GM21367 (cell line): Measurements from ENCODE around the gene SPRR2E.
"Not testable (repeated sequence)": the region's sequence is repeated elsewhere in the genome, so short reads cannot be mapped to it uniquely, and the experiment has no call there.

Experiments used
- ATAC-seq: cut with Tn5 transposase; IDR thresholded peaks from one replicate; pipeline ENCODE4 v1.9.1; 2021; ENCODE audit not compliant: unreplicated experiment

SPRR2E gene

DNA sequence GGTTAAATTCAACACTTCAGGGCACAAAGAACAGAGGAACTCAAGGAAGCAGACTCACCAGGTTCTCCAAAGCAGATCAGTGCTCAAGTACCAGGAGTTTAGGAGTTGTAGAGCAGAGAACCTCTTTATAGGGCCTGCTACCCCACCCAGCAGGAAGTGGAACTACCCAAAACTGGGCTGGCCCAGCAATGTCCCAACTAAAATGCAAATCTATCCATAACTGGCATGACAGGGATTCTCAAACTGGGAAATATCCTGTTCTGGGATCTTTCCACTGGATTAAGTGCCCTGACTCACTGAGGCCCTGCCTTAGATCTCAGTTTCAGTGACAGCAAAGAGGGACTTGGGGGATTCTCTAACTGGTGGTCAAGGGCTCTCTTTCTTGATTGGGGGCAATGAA, at the start of gene SPRR2E:
Gene SPRR2E, minus strand, starts transcription at position 101 of the 400 bp plus-strand sequence. CDS start 775 bp downstream, outside the sequence.
- no peak for ATAC-seq

GRCh38 chr1:153141377-153141776, 47.1 kb upstream of the SPRR2E start:
- no peak for ATAC-seq

DNA sequence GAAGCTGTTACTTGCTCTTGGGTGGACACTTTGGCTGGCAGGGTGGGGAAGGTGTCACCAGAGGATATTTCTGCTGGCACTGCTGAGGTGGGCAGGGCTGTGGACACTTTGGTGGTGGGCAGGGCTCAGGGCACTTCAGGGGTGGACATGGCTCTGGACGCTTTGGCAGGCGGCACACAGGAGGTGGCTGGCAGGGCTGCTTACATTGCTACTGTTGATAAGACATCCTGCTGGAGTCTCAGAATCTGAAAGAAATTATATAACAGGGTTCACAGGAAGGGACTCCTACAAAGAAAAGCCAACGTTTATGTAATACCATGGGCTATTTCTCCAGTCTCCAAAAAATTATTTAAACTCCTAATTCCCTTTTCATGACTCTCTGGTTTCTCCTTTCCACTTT, 46.2 kb upstream of the SPRR2E start:
- no peak for ATAC-seq

- no peak for ATAC-seq
These were observed 39.4 kb upstream of the SPRR2E start for GRCh38 chr1:153133743-153134142.

DNA sequence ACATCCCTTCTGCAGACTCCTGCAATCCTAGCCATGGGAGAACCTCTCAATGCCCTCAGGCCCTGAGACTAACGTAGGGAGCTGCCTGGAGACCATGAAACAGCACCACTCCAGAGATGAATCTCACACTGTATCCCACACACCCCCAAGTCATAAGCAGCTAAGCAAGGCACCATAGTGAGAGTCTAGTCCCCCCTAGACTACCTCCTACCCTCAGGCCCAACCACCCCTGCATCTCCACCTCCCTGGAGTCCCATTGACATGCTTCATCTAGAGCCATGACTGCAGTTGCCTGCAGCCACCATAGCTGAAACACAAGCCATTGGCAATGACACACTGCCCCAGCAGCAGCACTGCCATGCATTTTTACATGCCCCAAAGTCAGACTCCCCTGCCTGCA, 38.9 kb upstream of the SPRR2E start:
- ATAC-seq = no peak

DNA sequence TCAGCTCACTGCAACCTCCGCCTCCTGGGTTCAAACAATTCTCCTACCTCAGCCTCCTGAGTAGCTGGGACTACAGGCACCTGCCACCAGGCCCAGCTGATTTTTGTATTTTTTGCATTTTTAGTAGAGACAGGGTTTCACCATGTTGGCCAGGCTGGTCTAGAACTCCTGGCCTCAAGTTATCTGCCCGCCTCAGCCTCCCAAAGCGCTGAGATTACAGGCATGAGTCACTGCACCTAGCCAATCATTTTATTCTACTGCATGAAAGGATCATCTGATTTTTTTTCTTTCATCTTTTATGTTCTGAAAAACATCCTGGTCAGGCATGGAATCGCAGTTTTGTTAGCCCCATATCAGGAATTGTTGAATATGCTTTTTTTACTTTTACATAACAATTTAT, 34.4 kb upstream of the SPRR2E start:
- not testable (repeated sequence) for ATAC-seq

DNA sequence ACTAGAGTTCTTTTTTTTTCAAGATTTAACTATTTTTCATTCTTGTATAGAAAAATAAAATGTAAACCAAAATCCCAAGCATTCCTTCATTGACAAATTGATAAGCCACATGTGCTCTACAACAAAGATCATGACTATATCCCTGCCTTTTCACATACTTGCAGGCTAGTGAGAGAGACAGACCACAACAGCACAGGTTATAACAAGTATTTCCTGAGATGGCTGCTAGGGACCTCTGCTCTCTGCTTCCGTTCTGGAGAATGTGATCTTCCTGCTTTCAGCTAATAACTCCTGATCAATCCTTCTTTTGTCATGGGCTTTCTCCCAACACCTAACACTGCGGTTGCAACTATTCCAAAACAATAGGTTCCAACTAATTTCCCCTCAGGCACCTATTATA, 33.0 kb upstream of the SPRR2E start:
- no peak for ATAC-seq

DNA sequence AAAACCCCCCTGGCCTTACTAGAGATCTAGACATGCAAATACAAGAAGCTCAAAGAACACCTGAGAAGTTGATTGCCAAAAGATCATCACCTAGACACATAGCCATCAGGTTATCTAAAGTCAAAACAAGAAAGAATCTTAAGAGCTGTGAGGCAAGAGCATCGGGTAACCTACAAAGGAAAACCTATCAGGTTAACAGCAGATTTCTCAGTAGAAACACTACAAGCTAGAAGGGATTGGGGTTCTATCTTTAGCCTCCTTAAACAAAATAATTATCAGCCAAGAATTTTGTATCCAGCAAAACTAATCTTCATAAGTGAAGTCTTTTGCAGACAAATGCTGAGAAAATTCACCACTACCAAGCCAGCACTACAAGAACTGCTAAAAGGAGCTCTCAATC, 31.2 kb upstream of the SPRR2E start:
- ATAC-seq = no peak

- ATAC-seq = not testable (repeated sequence)
These were observed 29.5 kb upstream of the SPRR2E start for GRCh38 chr1:153123793-153124192.

DNA sequence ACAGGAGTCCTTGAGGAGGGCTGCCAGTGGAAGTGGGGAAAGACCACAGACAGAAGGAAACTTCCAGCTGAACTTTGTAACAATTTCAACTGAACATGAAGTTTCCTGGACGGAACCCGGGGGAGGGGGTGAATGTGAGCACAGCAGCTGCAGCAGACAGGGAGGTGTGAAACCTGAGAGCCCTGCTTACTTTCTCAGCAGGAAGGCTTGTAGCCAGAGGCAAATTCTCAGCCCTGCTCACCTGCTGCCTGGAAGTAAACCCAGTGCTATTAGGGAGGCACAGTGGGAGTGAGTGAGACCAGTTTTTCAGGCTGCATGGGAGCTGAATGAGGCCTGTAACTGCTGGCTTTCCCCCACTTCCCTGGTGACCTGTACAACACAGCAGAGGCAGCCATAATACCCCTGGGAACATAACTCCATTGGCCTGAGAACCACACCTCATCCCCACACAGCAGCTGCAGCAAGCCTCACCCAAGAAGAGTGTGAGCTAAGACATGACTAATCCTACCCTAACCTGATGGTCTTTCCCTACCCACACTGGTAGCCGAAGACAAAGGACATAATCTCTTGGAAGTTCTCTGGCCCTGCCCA, 28.6 kb upstream of the SPRR2E start:
- ATAC-seq = no peak

DNA sequence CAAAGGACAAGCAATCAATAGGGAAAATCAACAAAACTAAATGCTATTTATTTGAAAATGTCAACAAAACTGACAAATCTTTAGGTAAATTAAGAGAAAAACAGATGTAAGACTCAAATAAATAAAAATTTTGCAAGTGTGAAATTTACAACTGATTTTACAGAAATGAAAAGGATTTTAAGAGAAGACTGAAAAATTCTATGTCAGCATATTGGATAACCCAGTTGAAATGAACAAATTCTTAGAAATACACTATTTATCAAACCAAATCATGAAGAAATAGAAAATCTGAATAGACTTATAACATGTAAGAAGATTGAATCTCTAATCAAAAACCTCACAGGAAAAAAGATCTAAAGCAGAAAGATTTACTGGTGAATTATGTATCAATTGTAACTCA, 26.6 kb upstream of the SPRR2E start:
- no peak for ATAC-seq

- ATAC-seq = no peak
These were observed 25.2 kb upstream of the SPRR2E start for GRCh38 chr1:153119491-153119971.

DNA sequence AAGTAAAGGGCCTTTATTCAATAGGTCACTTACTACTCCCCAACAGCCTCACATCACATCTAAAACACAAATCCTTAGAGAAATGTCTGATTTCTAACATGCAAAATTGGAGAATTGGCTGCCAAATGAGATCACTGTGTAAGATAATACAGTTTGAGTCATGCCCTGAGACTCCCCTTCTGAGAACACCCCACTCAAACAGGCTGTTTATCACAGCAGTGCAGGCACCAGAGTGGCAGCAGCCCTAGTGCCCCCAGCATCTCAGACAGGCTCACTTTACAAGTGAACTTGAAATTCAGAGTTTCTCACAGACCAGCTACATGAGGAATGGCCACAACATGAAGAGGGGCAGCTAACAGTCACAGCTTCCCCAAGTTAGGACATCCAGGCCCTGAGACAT, 20.9 kb upstream of the SPRR2E start:
- ATAC-seq = not testable (repeated sequence)

- no peak for ATAC-seq
These were observed 19.1 kb upstream of the SPRR2E start, which contains the start of gene SPRR2F for GRCh38 chr1:153113416-153113815. TSS of gene SPRR2F (minus strand) at chr1:153113516. CDS start at chr1:153112733, 783 bp downstream.

DNA sequence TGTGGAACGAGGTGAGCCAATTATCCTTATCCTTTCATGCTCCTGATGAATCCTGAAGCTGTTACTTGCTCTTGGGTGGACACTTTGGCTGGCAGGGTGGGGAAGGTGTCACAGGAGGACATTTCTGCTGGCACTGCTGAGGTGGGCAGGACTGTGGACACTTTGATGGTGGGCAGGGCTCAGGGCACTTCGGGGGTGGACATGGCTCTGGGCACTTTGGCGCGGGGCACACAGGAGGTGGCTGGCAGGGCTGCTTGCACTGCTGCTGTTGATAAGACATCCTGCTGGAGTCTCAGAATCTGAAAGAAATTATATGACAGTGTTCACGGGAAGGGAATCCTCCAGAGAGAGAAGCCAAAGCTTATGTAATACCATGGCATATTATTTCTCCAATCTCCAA, 18.1 kb upstream of the SPRR2E start:
- ATAC-seq = not testable (repeated sequence)

DNA sequence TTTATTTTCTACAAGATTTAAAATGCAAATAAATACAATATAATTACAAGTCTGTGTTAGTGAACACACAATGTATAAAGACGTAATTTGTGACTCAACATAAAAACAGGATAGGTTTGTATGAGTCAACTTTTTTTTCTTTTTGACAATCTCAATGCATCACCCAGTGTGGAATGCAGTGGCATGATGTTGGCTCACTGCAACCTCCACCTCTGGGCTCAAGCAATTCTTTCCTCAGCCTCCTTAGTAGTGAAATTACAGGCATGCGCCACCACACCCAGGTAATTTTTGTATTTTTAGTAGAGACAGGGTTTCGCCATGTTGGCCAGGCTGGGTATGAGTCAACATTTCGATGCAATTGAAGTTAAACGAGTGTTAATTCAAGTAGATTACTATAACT, 5.9 kb upstream of the SPRR2E start:
- no peak for ATAC-seq

- ATAC-seq = no peak
These were observed 5.2 kb upstream of the SPRR2E start for GRCh38 chr1:153099461-153100045.

- no peak for ATAC-seq
These were observed 1.4 kb upstream of the SPRR2E start for GRCh38 chr1:153095764-153096163.

GRCh38 chr1:153087652-153088051, 6.7 kb downstream of the SPRR2E start:
- no peak for ATAC-seq

DNA sequence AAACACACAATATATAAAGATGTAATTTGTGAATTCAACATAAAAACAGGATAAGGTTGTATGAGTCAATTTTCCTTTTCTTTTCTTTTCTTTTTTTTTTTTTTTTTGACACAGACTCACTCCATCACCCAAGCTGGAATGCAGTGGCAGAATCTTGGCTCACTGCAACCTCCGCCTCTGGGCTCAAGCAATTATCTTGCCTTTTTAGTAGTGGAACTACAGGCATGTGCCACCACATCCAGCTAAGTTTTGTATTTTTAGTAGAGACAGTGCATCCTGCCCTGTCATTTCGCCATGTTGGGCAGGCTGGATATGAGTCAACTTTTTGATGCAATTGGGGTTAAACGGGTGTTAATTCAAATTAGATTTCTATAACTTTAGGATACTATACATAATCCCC, 12.6 kb downstream of the SPRR2E start:
- ATAC-seq = no peak

DNA sequence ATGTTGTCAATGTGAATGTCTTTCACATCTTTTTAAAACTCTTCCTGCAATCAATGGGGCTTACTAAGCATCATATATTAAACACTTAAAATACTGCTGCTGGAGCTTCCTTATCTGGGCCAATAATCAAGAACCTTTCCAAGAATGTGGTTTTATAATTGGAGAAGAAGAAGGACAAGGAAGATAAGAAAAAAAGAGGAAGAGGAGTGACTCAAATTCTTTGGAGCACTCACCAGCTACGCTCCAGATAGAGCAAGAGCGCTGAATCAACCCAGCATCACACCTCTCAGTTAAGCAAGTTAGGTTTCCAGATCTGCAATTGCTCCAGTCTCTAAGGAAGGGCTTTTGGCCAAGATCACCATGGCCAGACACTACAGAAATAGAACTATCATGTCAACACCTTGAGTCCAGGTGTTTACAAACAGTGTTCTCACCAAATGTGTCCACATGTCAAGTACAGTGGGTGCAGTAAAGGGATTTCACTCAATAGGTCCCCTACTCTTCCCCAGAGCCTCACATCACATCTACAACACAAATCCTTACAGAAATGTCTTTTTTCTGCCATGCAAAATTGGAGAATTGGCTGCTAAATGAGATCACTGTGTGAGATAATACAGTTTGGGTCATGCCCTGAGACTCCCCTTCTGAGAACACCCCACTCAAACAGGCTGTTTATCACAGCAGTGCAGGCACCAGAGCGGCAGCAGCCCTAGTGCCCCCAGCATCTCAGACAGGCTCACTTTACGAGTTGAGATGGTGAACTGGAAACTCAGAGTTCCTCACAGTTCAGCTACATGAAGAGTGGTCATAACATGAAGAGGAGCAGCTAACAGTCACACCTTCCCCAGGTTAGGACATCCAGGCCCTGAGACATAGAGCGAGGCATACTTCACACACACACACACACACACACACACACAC, 21.3 kb downstream of the SPRR2E start:
- no peak for ATAC-seq

GRCh38 chr1:153071511-153071910, 22.8 kb downstream of the SPRR2E start, which contains the start of gene SPRR2B:
TSS of gene SPRR2B (minus strand) at chr1:153071611. CDS start at chr1:153070839, 772 bp downstream.
- no peak for ATAC-seq
